ENCODE data around the gene FAM47C. TPM values are rescaled to one million over a fixed set of nuclear protein-coding genes. Genes with fewer than 3 reads are reported as not detected.
"Not testable (repeated sequence)": the region's sequence is repeated elsewhere in the genome, so short reads cannot be mapped to it uniquely, and the experiment has no call there.

Gene FAM47C
- polyA plus RNA-seq, result not detected

- not testable (repeated sequence) for H3K9me3 ChIP-seq (ENCODE audit: control insufficient read depth in 2 of 2, insufficient read depth in 1 of 2, low read depth in 1 of 2, low read length in 1 of 2); H3K27ac ChIP-seq (ENCODE audit: low read depth in 2 of 2, low read length in 1 of 2)
- 74 to 81% methylated on average over 24 of the region's 24 CpGs for WGBS, 2 donors
These were observed at the start of gene FAM47C for GRCh38 chrX:37008182-37008581. FAM47C (plus strand) TSS chrX:37008366; CDS start chrX:37008411, 45 bp downstream.

GRCh38 chrX:36961590-36961989 lies 46.6 kb upstream of the FAM47C start:
- Histone ChIP-seq H3K27ac (ENCODE audit: low read depth in 2 of 2, low read length in 1 of 2) (no peak overlapping the region), H3K27me3 (ENCODE audit: control insufficient read depth in 1 of 2, insufficient read depth in 2 of 2, low read length in 2 of 2) (no peaks in the 10 kb centered on the region), H3K4me1 (ENCODE audit: control insufficient read depth in 2 of 2, insufficient read depth in 2 of 2, low read length in 1 of 2) (no peaks in the 10 kb centered on the region), H3K36me3 (ENCODE audit: control insufficient read depth in 2 of 2, insufficient read depth in 2 of 2, low read length in 1 of 2) (no peaks in the 10 kb centered on the region), H3K4me3 (ENCODE audit: low read depth in 1 of 2, low read length in 2 of 2) (no peak overlapping the region), H3K9me3 (ENCODE audit: control insufficient read depth in 2 of 2, insufficient read depth in 1 of 2, low read depth in 1 of 2, low read length in 1 of 2) (peaks cover 0 to 5% of the 10 kb centered on the region in 2 donors)
- WGBS, 2 donors, result 48 to 49% methylated on average over 10 of the region's 10 CpGs

More at GRCh38 chrX:37008182-37008581, at the start of gene FAM47C:
- not testable (repeated sequence) for H3K36me3 ChIP-seq (ENCODE audit: control insufficient read depth in 2 of 2, insufficient read depth in 2 of 2, low read length in 1 of 2); H3K27me3 ChIP-seq (ENCODE audit: control insufficient read depth in 1 of 2, insufficient read depth in 2 of 2, low read length in 2 of 2); H3K4me1 ChIP-seq (ENCODE audit: control insufficient read depth in 2 of 2, insufficient read depth in 2 of 2, low read length in 1 of 2); H3K4me3 ChIP-seq (ENCODE audit: low read depth in 1 of 2, low read length in 2 of 2)

- WGBS, 2 donors, result 11 to 44% methylated on average over 47 to 63 of the region's 63 CpGs
- H3K9me3 ChIP-seq (ENCODE audit: control insufficient read depth in 2 of 2, insufficient read depth in 1 of 2, low read depth in 1 of 2, low read length in 1 of 2), result peaks cover 0 to 3% of the 10 kb centered on the region in 2 donors
- no peaks in the 10 kb centered on the region for H3K27me3 ChIP-seq (ENCODE audit: control insufficient read depth in 1 of 2, insufficient read depth in 2 of 2, low read length in 2 of 2)
- H3K36me3 ChIP-seq (ENCODE audit: control insufficient read depth in 2 of 2, insufficient read depth in 2 of 2, low read length in 1 of 2), result no peaks in the 10 kb centered on the region
- no peak overlapping the region for H3K27ac ChIP-seq (ENCODE audit: low read depth in 2 of 2, low read length in 1 of 2)
- no peaks in the 10 kb centered on the region for H3K4me1 ChIP-seq (ENCODE audit: control insufficient read depth in 2 of 2, insufficient read depth in 2 of 2, low read length in 1 of 2)
- H3K4me3 ChIP-seq (ENCODE audit: low read depth in 1 of 2, low read length in 2 of 2), result peak overlapping the region in 1 of 2 donors; percentile 23
These were observed 44.9 kb upstream of the FAM47C start for GRCh38 chrX:36963069-36963808.

GRCh38 chrX:36963852-36964251 lies 44.3 kb upstream of the FAM47C start:
- Histone ChIP-seq H3K9me3 (ENCODE audit: control insufficient read depth in 2 of 2, insufficient read depth in 1 of 2, low read depth in 1 of 2, low read length in 1 of 2) (peaks cover 0 to 3% of the 10 kb centered on the region in 2 donors), H3K4me1 (ENCODE audit: control insufficient read depth in 2 of 2, insufficient read depth in 2 of 2, low read length in 1 of 2) (no peaks in the 10 kb centered on the region), H3K36me3 (ENCODE audit: control insufficient read depth in 2 of 2, insufficient read depth in 2 of 2, low read length in 1 of 2) (no peaks in the 10 kb centered on the region), H3K27ac (ENCODE audit: low read depth in 2 of 2, low read length in 1 of 2) (no peak overlapping the region), H3K4me3 (ENCODE audit: low read depth in 1 of 2, low read length in 2 of 2) (peak overlapping the region in 1 of 2 donors; percentile 23), H3K27me3 (ENCODE audit: control insufficient read depth in 1 of 2, insufficient read depth in 2 of 2, low read length in 2 of 2) (no peaks in the 10 kb centered on the region)
- WGBS, 2 donors, result 6 to 40% methylated on average over 11 to 45 of the region's 45 CpGs

DNA sequence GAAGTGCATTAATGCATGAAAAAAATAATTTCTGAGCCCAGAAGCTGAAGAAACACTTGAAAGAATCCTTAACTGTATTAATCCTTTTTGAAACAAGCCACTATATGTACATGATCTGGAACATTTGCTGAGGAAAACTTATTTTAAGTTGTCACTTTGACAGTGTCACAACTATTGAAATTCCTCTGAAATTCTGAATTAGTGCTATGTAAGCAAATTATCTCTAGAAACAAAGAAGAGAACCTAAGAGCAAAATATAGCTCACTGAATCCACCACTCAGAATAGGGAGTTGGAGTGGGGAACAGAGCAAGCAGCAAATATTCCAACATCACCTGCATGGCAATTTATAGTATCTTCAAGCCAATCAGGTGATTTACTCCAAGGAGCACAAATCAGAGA lies 34.6 kb upstream of the FAM47C start:
- Histone ChIP-seq H3K27ac (ENCODE audit: low read depth in 2 of 2, low read length in 1 of 2) (no peak overlapping the region), H3K4me1 (ENCODE audit: control insufficient read depth in 2 of 2, insufficient read depth in 2 of 2, low read length in 1 of 2) (no peaks in the 10 kb centered on the region), H3K4me3 (ENCODE audit: low read depth in 1 of 2, low read length in 2 of 2) (no peak overlapping the region), H3K27me3 (ENCODE audit: control insufficient read depth in 1 of 2, insufficient read depth in 2 of 2, low read length in 2 of 2) (no peaks in the 10 kb centered on the region), H3K9me3 (ENCODE audit: control insufficient read depth in 2 of 2, insufficient read depth in 1 of 2, low read depth in 1 of 2, low read length in 1 of 2) (no peaks in the 10 kb centered on the region), H3K36me3 (ENCODE audit: control insufficient read depth in 2 of 2, insufficient read depth in 2 of 2, low read length in 1 of 2) (no peaks in the 10 kb centered on the region)

DNA sequence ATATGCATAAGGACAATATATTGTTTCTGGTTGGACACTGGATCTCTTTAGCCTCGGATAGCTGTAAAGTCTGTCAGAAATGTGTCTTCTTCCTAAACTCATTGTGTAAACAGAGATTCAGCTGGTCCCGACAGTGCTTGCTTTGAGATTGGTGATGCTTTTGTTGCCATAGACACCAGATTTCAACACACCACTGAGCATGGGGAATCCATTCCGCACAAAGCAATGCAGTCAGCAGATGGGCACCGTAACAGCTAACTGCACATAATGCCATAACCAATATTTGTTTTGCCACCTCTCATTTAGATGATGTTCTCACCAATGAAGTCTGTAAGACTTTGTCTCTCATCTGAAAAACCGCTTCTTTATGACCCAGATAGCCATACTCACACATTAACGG lies 33.3 kb upstream of the FAM47C start:
- H3K27me3 ChIP-seq (ENCODE audit: control insufficient read depth in 1 of 2, insufficient read depth in 2 of 2, low read length in 2 of 2), result no peaks in the 10 kb centered on the region
- 64 to 73% methylated on average over 6 of the region's 6 CpGs for WGBS, 2 donors
- H3K4me3 ChIP-seq (ENCODE audit: low read depth in 1 of 2, low read length in 2 of 2), result no peak overlapping the region
- no peaks in the 10 kb centered on the region for H3K4me1 ChIP-seq (ENCODE audit: control insufficient read depth in 2 of 2, insufficient read depth in 2 of 2, low read length in 1 of 2)
- H3K27ac ChIP-seq (ENCODE audit: low read depth in 2 of 2, low read length in 1 of 2), result no peak overlapping the region
- H3K9me3 ChIP-seq (ENCODE audit: control insufficient read depth in 2 of 2, insufficient read depth in 1 of 2, low read depth in 1 of 2, low read length in 1 of 2), result no peaks in the 10 kb centered on the region
- no peaks in the 10 kb centered on the region for H3K36me3 ChIP-seq (ENCODE audit: control insufficient read depth in 2 of 2, insufficient read depth in 2 of 2, low read length in 1 of 2)

DNA sequence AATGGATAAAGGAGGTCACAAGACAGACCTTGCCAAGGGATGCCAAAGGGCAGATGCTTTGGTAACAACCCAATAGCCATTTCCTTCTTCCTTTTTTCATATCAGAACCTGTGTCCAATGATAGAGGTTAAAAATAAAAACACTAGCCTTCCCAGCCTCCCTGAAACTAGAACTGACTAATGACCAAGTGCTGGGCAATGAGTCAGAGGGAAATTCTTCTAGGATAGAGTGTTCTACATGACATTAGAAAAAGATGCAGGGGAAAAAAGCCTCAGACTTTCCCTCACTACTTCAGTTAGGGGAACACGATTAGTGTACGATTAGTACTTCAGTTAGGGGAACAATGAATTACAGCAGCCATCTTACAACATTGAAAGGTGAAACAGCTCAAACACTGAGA lies 29.3 kb upstream of the FAM47C start:
- Histone ChIP-seq H3K4me1 (ENCODE audit: control insufficient read depth in 2 of 2, insufficient read depth in 2 of 2, low read length in 1 of 2) (no peaks in the 10 kb centered on the region), H3K27me3 (ENCODE audit: control insufficient read depth in 1 of 2, insufficient read depth in 2 of 2, low read length in 2 of 2) (no peaks in the 10 kb centered on the region), H3K4me3 (ENCODE audit: low read depth in 1 of 2, low read length in 2 of 2) (no peak overlapping the region), H3K27ac (ENCODE audit: low read depth in 2 of 2, low read length in 1 of 2) (no peak overlapping the region), H3K36me3 (ENCODE audit: control insufficient read depth in 2 of 2, insufficient read depth in 2 of 2, low read length in 1 of 2) (no peaks in the 10 kb centered on the region), H3K9me3 (ENCODE audit: control insufficient read depth in 2 of 2, insufficient read depth in 1 of 2, low read depth in 1 of 2, low read length in 1 of 2) (no peaks in the 10 kb centered on the region)
- 83 to 85% methylated on average over 2 of the region's 2 CpGs for WGBS, 2 donors

- WGBS, 2 donors, result 41 to 53% methylated on average over 3 of the region's 3 CpGs
- H3K27ac ChIP-seq (ENCODE audit: low read depth in 2 of 2, low read length in 1 of 2), result no peak overlapping the region
- peaks cover 0 to 2% of the 10 kb centered on the region in 2 donors for H3K27me3 ChIP-seq (ENCODE audit: control insufficient read depth in 1 of 2, insufficient read depth in 2 of 2, low read length in 2 of 2)
- H3K36me3 ChIP-seq (ENCODE audit: control insufficient read depth in 2 of 2, insufficient read depth in 2 of 2, low read length in 1 of 2), result no peaks in the 10 kb centered on the region
- no peaks in the 10 kb centered on the region for H3K4me1 ChIP-seq (ENCODE audit: control insufficient read depth in 2 of 2, insufficient read depth in 2 of 2, low read length in 1 of 2)
- no peak overlapping the region for H3K4me3 ChIP-seq (ENCODE audit: low read depth in 1 of 2, low read length in 2 of 2)
- peaks cover 0 to 2% of the 10 kb centered on the region in 2 donors for H3K9me3 ChIP-seq (ENCODE audit: control insufficient read depth in 2 of 2, insufficient read depth in 1 of 2, low read depth in 1 of 2, low read length in 1 of 2)
These were observed 24.3 kb upstream of the FAM47C start for GRCh38 chrX:36983831-36984230.

DNA sequence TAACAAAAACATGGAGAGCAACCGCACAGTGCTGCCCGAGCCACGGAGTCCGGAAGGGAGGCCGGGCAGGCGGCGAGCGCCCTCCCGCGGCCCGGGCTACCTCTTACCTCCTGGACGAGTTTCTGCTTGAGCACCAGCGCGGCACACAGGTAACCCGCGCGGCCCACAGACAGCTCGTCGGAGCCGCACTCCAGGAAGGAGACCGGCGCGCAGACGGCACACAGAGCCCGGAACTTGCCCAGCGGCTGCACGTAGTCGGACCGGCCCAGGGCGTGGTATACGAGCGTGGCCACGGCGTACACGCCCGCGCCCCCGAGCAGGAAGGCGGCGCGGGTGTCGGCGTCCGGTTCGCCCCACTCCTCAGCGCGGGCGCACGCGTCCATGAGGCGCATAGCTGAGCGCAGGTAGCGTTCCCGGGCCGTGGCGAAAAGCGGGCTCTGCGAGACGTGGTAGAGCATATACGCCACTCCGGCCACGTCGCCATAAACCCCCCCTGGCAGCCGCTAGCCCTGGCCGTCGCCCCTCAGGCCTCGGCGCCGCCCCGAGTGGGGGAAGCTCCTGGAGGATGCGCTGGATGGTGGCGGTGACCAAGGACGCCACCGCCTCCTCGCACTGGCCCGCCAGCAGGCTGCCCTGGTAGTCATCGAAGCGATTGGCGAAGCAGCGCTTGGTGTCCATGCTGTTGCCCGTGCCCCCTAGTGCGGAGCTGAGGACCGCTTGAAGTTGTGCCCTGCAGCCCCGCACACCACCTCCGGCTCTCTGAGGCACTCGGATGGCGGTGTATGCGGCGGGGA lies 22.6 kb upstream of the FAM47C start:
- 2 to 34% methylated on average over 47 to 78 of the region's 89 CpGs for WGBS, 2 donors
- not testable (repeated sequence) for H3K27me3 ChIP-seq (ENCODE audit: control insufficient read depth in 1 of 2, insufficient read depth in 2 of 2, low read length in 2 of 2); H3K9me3 ChIP-seq (ENCODE audit: control insufficient read depth in 2 of 2, insufficient read depth in 1 of 2, low read depth in 1 of 2, low read length in 1 of 2); H3K4me1 ChIP-seq (ENCODE audit: control insufficient read depth in 2 of 2, insufficient read depth in 2 of 2, low read length in 1 of 2); H3K27ac ChIP-seq (ENCODE audit: low read depth in 2 of 2, low read length in 1 of 2); H3K36me3 ChIP-seq (ENCODE audit: control insufficient read depth in 2 of 2, insufficient read depth in 2 of 2, low read length in 1 of 2)
- peak overlapping the region; percentile 4 to 32 for H3K4me3 ChIP-seq (ENCODE audit: low read depth in 1 of 2, low read length in 2 of 2)
